ENCODE measurements around the gene AUTS2. TPM values are rescaled to one million over a fixed set of nuclear protein-coding genes. Genes with fewer than 3 reads are reported as not detected.

The AUTS2 gene
- total and polyA plus RNA-seq, 2 experiments from 2014 or later, result 32.0 to 91.0 TPM

DNA sequence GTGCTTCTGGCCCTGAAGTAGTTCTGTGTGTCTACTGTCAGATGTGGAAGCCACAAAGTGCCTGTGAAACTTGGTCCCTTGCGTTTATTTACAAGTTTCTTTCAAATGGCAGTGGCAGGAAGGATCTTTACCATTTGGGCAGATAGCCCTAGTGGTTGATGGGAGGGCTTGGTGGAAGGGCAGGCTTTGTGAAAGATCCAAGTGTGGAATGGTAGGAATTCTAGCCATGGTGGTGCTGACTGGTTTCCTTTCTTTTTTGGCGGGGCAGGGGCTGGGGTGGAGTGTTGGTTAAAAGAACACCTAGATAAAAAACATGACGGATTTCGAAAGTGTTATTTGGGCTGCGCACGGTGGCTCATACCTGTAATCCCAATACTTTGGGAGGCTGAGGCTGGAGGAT, 27.0 kb downstream of the AUTS2 start:
- H3K27me3 Mint-ChIP-seq (ENCODE audit: insufficient read depth, low read depth, poor library complexity), result peaks cover 58% of the 10 kb centered on the region
- peak; percentile 86 for DNase-seq (ENCODE audit: low spot score)
- H3K27ac Mint-ChIP-seq, result no peak overlapping the region
- peaks cover 22% of the 10 kb centered on the region for H3K4me1 ChIP-seq (ENCODE audit: insufficient read depth)
- H3K4me1 Mint-ChIP-seq, result peaks cover 32% of the 10 kb centered on the region
- peak; percentile 79 for ATAC-seq
- no peak overlapping the region for H3K4me3 ChIP-seq
- no peaks in the 10 kb centered on the region for H3K36me3 Mint-ChIP-seq (ENCODE audit: low read depth)
- H3K9me2 ChIP-seq (ENCODE audit: insufficient read depth), result no peaks in the 10 kb centered on the region
- H3K36me3 ChIP-seq (ENCODE audit: insufficient read depth), result no peaks in the 10 kb centered on the region
- H3F3A ChIP-seq (replicated peaks; ENCODE audit: low read depth), result no peaks in the 10 kb centered on the region
- H3K9me3 Mint-ChIP-seq, result no peaks in the 10 kb centered on the region
- peaks cover 27% of the 10 kb centered on the region for H4K20me1 ChIP-seq (replicated peaks; ENCODE audit: insufficient read depth)
- H2AFZ ChIP-seq, result no peak overlapping the region
- no peak overlapping the region for H3K4me3 Mint-ChIP-seq
- H3K4me2 ChIP-seq, result peak overlapping the region; percentile 54; the same call in 1 of the 2 replicates
- H3K79me2 ChIP-seq (replicated peaks; ENCODE audit: insufficient read depth), result peaks cover 5% of the 10 kb centered on the region
- no peak overlapping the region for H3K27ac ChIP-seq (ENCODE audit: low read depth)
- peaks cover 100% of the 10 kb centered on the region for H3K27me3 ChIP-seq (ENCODE audit: insufficient read depth)
- TF ChIP-seq CREB1 (CRISPR knock-in tag; IDR thresholded peaks at IDR 0.05; ENCODE audit: low read depth) (no peak), POLR2AphosphoS5 (IDR thresholded peaks at IDR 0.05; ENCODE audit: low read depth) (no peak)
- TF ChIP-seq, protein P1, sequence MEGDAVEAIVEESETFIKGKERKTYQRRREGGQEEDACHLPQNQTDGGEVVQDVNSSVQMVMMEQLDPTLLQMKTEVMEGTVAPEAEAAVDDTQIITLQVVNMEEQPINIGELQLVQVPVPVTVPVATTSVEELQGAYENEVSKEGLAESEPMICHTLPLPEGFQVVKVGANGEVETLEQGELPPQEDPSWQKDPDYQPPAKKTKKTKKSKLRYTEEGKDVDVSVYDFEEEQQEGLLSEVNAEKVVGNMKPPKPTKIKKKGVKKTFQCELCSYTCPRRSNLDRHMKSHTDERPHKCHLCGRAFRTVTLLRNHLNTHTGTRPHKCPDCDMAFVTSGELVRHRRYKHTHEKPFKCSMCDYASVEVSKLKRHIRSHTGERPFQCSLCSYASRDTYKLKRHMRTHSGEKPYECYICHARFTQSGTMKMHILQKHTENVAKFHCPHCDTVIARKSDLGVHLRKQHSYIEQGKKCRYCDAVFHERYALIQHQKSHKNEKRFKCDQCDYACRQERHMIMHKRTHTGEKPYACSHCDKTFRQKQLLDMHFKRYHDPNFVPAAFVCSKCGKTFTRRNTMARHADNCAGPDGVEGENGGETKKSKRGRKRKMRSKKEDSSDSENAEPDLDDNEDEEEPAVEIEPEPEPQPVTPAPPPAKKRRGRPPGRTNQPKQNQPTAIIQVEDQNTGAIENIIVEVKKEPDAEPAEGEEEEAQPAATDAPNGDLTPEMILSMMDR (conservative IDR thresholded peaks at IDR 0.05; ENCODE audit: low read depth in 2 of 2), result no peak
- TF ChIP-seq, protein P2, sequence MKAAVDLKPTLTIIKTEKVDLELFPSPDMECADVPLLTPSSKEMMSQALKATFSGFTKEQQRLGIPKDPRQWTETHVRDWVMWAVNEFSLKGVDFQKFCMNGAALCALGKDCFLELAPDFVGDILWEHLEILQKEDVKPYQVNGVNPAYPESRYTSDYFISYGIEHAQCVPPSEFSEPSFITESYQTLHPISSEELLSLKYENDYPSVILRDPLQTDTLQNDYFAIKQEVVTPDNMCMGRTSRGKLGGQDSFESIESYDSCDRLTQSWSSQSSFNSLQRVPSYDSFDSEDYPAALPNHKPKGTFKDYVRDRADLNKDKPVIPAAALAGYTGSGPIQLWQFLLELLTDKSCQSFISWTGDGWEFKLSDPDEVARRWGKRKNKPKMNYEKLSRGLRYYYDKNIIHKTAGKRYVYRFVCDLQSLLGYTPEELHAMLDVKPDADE (IDR thresholded peaks at IDR 0.05), result no peak
- TF ChIP-seq, protein P3, sequence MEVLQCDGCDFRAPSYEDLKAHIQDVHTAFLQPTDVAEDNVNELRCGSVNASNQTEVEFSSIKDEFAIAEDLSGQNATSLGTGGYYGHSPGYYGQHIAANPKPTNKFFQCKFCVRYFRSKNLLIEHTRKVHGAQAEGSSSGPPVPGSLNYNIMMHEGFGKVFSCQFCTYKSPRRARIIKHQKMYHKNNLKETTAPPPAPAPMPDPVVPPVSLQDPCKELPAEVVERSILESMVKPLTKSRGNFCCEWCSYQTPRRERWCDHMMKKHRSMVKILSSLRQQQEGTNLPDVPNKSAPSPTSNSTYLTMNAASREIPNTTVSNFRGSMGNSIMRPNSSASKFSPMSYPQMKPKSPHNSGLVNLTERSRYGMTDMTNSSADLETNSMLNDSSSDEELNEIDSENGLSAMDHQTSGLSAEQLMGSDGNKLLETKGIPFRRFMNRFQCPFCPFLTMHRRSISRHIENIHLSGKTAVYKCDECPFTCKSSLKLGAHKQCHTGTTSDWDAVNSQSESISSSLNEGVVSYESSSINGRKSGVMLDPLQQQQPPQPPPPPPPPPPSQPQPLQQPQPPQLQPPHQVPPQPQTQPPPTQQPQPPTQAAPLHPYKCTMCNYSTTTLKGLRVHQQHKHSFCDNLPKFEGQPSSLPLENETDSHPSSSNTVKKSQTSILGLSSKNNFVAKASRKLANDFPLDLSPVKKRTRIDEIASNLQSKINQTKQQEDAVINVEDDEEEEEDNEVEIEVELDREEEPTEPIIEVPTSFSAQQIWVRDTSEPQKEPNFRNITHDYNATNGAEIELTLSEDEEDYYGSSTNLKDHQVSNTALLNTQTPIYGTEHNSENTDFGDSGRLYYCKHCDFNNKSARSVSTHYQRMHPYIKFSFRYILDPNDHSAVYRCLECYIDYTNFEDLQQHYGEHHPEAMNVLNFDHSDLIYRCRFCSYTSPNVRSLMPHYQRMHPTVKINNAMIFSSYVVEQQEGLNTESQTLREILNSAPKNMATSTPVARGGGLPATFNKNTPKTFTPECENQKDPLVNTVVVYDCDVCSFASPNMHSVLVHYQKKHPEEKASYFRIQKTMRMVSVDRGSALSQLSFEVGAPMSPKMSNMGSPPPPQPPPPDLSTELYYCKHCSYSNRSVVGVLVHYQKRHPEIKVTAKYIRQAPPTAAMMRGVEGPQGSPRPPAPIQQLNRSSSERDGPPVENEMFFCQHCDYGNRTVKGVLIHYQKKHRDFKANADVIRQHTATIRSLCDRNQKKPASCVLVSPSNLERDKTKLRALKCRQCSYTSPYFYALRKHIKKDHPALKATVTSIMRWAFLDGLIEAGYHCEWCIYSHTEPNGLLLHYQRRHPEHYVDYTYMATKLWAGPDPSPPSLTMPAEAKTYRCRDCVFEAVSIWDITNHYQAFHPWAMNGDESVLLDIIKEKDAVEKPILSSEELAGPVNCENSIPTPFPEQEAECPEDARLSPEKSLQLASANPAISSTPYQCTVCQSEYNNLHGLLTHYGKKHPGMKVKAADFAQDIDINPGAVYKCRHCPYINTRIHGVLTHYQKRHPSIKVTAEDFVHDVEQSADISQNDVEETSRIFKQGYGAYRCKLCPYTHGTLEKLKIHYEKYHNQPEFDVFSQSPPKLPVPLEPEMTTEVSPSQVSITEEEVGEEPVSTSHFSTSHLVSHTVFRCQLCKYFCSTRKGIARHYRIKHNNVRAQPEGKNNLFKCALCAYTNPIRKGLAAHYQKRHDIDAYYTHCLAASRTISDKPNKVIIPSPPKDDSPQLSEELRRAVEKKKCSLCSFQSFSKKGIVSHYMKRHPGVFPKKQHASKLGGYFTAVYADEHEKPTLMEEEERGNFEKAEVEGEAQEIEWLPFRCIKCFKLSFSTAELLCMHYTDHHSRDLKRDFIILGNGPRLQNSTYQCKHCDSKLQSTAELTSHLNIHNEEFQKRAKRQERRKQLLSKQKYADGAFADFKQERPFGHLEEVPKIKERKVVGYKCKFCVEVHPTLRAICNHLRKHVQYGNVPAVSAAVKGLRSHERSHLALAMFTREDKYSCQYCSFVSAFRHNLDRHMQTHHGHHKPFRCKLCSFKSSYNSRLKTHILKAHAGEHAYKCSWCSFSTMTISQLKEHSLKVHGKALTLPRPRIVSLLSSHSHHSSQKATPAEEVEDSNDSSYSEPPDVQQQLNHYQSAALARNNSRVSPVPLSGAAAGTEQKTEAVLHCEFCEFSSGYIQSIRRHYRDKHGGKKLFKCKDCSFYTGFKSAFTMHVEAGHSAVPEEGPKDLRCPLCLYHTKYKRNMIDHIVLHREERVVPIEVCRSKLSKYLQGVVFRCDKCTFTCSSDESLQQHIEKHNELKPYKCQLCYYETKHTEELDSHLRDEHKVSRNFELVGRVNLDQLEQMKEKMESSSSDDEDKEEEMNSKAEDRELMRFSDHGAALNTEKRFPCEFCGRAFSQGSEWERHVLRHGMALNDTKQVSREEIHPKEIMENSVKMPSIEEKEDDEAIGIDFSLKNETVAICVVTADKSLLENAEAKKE (CRISPR knock-in tag; IDR thresholded peaks at IDR 0.05), result no peak

Measured in GM23338 (cell line).